Upper lobe of right lung (tissue), 1 donor: ENCODE results near the gene RBM10. TPM values are rescaled to one million over a fixed set of nuclear protein-coding genes. Genes with fewer than 3 reads are reported as not detected.

Source experiments
- ATAC-seq: fragments of 200-7000 bp; cut with Tn5 transposase; one replicate; pipeline ENCODE4 v1.9.1; 2020; ENCODE audit warnings: mild to moderate bottlenecking, moderate library complexity
- DNase-seq: peaks from one replicate; pipeline ENCODE4 v3.0.0-alpha.2; 2020
- H3K27ac ChIP-seq: fragments of 200-600 bp; one replicate; pipeline ENCODE4 v1.8.0; 2022
- H3K27me3 ChIP-seq: fragments of 200-600 bp; one replicate; pipeline ENCODE4 v1.8.0; 2022; ENCODE audit warnings: mild to moderate bottlenecking
- H3K36me3 ChIP-seq: fragments of 200-600 bp; one replicate; pipeline ENCODE4 v1.8.0; 2022
- H3K4me1 ChIP-seq: fragments of 200-600 bp; one replicate; pipeline ENCODE4 v1.8.0; 2022
- H3K4me3 ChIP-seq: fragments of 200-600 bp; one replicate; pipeline ENCODE4 v1.8.0; 2022; ENCODE audit warnings: mild to moderate bottlenecking
- H3K9me3 ChIP-seq: fragments of 200-600 bp; one replicate; pipeline ENCODE4 v1.8.0; 2022
- intact Hi-C: fragments of 100-400 bp; cut with DNase I; formaldehyde crosslinking; loops from one replicate; pipeline ENCODE4 v1.11.0; 2022
- total RNA-seq: library from RNA; stranded (reverse); fragmentation: NEBNext Ultra II Directional; extraction: Animal tissue kit (Norgen Biotek cat#: 25700); gene quantifications from one replicate; pipeline ENCODE4 v1.2.1, GENCODE V29; 2021
- TF ChIP-seq, protein P1 (sequence below): fragments of 200-600 bp; IDR thresholded peaks from one replicate; pipeline ENCODE4 v1.8.0; 2022; ENCODE audit warnings: antibody characterized with exemption
- donor health status: DM: no; HTN: yes; CAD: no; lungs with severe emphysema.

RBM10 gene
- total RNA-seq, 1 donor from 2014 or later: 31.9 TPM

DNA sequence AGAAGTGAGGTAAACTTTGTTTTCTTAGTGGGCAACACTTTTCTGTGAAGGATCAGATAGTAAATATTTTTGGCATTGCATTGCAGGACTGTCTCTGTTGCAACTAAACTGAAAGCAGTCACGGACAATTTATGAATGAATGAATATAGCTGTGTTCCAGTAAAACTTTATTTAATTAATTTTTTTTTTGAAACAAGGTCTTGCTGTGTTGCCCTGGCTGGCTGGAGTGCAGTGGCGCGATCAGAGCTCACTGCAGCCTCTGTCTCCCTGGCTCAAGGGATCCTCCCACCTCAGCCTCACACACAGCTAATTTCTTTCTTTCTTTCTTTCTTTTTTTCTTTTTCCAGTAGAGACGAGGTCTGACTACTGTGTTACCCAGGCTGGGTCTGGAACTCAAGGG, 15.8 kb downstream of the RBM10 start:
- no peaks in the 10 kb centered on the region for H3K9me3 ChIP-seq
- TF ChIP-seq, protein P1, sequence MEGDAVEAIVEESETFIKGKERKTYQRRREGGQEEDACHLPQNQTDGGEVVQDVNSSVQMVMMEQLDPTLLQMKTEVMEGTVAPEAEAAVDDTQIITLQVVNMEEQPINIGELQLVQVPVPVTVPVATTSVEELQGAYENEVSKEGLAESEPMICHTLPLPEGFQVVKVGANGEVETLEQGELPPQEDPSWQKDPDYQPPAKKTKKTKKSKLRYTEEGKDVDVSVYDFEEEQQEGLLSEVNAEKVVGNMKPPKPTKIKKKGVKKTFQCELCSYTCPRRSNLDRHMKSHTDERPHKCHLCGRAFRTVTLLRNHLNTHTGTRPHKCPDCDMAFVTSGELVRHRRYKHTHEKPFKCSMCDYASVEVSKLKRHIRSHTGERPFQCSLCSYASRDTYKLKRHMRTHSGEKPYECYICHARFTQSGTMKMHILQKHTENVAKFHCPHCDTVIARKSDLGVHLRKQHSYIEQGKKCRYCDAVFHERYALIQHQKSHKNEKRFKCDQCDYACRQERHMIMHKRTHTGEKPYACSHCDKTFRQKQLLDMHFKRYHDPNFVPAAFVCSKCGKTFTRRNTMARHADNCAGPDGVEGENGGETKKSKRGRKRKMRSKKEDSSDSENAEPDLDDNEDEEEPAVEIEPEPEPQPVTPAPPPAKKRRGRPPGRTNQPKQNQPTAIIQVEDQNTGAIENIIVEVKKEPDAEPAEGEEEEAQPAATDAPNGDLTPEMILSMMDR: no peak
- no peaks in the 10 kb centered on the region for H3K27me3 ChIP-seq
- H3K4me1 ChIP-seq: no peaks in the 10 kb centered on the region
- ATAC-seq (no peak), DNase-seq (no peak)
- no peak overlapping the region for H3K27ac ChIP-seq
- intact Hi-C loops: no loop called here
- no peak overlapping the region for H3K4me3 ChIP-seq
- H3K36me3 ChIP-seq: no peaks in the 10 kb centered on the region

DNA sequence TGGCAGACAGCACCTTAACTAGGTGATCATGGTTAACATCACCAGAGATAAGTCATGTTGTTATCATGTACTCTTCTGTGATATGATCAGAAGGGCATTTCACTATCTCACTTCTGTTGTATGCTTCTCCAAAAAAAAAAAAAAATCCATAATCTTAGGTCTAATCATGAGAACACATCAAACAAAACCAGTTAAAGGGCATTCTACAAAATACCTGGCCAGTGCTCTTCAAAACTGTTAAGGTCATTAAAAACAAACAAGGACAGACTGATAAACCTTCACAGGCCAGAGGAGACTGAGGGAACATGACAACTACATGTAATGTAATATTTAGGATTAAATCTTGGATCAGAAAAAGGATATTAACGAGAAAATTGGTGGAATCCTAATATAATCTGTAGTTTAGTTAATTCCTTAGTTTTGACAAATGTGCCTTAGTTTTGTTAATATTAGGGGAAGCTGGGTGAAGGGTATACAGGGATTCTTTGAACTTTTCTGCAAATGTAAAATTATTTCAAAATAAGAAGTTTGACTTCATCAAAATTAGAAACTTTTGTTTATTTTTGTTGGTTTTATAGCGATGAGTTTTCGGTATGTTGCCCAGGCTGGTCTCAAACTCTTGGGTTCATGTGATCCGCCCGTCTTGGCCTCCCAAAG, 18.0 kb downstream of the RBM10 start:
- H3K4me1 ChIP-seq: no peaks in the 10 kb centered on the region
- no peaks in the 10 kb centered on the region for H3K9me3 ChIP-seq
- DNase-seq (no peak), ATAC-seq (no peak)
- TF ChIP-seq, protein P1: no peak
- no peaks in the 10 kb centered on the region for H3K27me3 ChIP-seq
- intact Hi-C loops: no loop called here
- H3K4me3 ChIP-seq: no peak overlapping the region
- H3K36me3 ChIP-seq: no peaks in the 10 kb centered on the region
- H3K27ac ChIP-seq: no peak overlapping the region

DNA sequence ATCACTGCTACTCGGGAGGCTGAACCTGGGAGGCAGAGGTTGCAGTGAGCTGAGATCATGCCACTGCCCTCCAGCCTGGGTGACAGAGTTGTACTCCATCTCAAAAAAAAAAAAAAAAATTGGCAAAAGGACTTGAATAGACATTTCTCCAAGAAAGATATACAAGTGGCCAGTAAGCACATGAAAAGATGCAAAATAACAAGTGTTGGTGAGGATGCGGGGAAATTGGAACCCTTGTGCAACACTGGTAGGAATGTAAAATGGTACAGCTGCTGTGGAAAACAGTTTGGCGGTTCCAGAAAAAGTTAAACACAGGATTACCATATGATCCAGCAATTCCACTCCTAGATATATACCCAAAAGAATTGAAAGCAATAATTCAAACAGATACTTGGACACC, 19.4 kb downstream of the RBM10 start:
- Histone ChIP-seq H3K4me3 (no peak overlapping the region), H3K27ac (no peak overlapping the region), H3K9me3 (no peaks in the 10 kb centered on the region), H3K36me3 (no peaks in the 10 kb centered on the region), H3K4me1 (no peaks in the 10 kb centered on the region), H3K27me3 (no peaks in the 10 kb centered on the region)
- intact Hi-C loops: no loop called here
- ATAC-seq (no peak), DNase-seq (no peak)
- TF ChIP-seq, protein P1: no peak

DNA sequence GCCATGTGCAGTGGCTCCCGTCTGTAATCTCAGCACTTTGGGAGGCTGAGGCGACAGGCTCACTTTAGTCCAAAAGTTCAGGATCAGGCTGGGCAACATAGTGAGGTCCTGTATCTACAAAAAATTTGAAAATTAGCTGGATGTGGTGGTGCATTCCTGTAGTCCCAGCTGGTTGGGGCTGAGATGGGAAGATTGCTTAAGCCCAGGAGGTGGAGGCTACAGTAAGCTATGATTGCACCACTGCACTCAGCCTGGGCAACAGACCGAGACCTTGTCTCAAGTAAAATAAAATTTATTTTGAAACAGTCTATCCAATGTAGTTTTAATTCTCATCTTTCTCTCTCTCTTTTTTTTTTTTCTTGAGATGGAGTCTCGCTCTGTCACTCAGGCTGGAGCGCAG, 21.1 kb downstream of the RBM10 start:
- H3K27ac ChIP-seq: no peak overlapping the region
- no peaks in the 10 kb centered on the region for H3K4me1 ChIP-seq
- H3K9me3 ChIP-seq: no peaks in the 10 kb centered on the region
- intact Hi-C loops: no loop called here
- TF ChIP-seq, protein P1: no peak
- peaks cover 5% of the 10 kb centered on the region for H3K36me3 ChIP-seq
- ATAC-seq (no peak), DNase-seq (peak; percentile 3)
- no peaks in the 10 kb centered on the region for H3K27me3 ChIP-seq
- H3K4me3 ChIP-seq: no peak overlapping the region

DNA sequence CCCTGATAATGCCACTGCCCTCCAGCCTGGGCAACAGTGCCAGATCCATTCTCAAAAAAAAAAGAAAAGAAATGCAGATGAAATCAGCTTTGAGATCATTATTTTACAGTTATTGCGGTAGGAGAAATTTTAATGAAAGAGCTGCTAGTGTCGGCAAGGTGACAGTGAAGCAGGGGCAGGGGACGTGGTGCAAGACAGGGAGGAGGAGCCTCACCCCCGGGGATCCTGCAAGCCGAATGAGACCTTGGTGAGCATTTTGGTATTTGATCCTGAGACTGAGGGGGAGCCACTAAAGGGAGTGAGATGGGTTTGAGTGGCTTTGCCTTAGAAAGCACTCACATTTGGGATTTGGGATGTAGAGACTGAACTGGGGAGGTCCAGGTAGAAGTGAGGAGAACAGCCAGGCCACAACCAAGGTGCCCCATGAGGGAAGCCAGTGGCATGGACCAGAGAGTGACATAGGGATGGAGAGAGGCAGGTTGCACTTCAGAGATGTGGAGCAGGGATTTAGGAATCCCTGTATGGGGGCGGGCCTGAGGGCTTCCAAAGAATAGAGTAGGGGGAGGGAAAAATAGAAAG, 23.6 kb downstream of the RBM10 start:
- Histone ChIP-seq H3K4me1 (no peaks in the 10 kb centered on the region), H3K9me3 (no peaks in the 10 kb centered on the region), H3K36me3 (peaks cover 13% of the 10 kb centered on the region), H3K27ac (no peak overlapping the region), H3K27me3 (no peaks in the 10 kb centered on the region), H3K4me3 (no peak overlapping the region)
- DNase-seq (peak; percentile 3), ATAC-seq (no peak)
- TF ChIP-seq, protein P1: no peak
- intact Hi-C loops: no loop called here
